ENCODE results near the gene POLR2J3.
"Not testable (repeated sequence)": the region's sequence is repeated elsewhere in the genome, so short reads cannot be mapped to it uniquely, and the experiment has no call there.

DNA sequence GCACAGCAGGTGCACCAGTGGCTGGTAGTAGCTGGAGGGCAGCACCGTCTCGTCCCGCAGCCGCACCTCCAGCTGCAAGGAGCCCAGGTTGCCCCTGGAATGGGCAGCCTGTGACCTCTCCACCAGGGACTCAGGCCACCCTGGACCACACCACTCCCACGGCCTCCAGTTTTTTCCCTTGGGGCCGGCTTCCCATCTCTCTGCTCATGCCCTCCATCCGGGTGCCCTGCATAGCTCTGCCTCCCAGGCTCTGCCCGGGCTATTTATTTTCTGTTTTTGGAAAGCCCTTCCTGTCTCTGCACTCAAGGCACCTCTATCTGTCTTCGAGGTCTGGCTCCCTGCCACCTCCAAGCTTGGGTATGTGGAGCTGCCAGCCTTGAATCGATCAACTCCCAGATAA is 23.7 kb upstream of the POLR2J3 start:
- TF ChIP-seq NRF1 (conservative IDR thresholded peaks at IDR 0.05; ENCODE audit: low read depth, low read length); ZSCAN29 (IDR thresholded peaks at IDR 0.05); EZH2 (IDR thresholded peaks at IDR 0.05; ENCODE audit: borderline replicate concordance, control insufficient read depth, low read depth, low read length); POLR2A (IDR thresholded peaks at IDR 0.05; ENCODE audit: low read depth, low read length): not testable (repeated sequence)
- TF ChIP-seq, protein P1, sequence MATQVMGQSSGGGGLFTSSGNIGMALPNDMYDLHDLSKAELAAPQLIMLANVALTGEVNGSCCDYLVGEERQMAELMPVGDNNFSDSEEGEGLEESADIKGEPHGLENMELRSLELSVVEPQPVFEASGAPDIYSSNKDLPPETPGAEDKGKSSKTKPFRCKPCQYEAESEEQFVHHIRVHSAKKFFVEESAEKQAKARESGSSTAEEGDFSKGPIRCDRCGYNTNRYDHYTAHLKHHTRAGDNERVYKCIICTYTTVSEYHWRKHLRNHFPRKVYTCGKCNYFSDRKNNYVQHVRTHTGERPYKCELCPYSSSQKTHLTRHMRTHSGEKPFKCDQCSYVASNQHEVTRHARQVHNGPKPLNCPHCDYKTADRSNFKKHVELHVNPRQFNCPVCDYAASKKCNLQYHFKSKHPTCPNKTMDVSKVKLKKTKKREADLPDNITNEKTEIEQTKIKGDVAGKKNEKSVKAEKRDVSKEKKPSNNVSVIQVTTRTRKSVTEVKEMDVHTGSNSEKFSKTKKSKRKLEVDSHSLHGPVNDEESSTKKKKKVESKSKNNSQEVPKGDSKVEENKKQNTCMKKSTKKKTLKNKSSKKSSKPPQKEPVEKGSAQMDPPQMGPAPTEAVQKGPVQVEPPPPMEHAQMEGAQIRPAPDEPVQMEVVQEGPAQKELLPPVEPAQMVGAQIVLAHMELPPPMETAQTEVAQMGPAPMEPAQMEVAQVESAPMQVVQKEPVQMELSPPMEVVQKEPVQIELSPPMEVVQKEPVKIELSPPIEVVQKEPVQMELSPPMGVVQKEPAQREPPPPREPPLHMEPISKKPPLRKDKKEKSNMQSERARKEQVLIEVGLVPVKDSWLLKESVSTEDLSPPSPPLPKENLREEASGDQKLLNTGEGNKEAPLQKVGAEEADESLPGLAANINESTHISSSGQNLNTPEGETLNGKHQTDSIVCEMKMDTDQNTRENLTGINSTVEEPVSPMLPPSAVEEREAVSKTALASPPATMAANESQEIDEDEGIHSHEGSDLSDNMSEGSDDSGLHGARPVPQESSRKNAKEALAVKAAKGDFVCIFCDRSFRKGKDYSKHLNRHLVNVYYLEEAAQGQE (IDR thresholded peaks at IDR 0.05; ENCODE audit: low read depth, low read length) = not testable (repeated sequence)
- TF ChIP-seq, protein P2, sequence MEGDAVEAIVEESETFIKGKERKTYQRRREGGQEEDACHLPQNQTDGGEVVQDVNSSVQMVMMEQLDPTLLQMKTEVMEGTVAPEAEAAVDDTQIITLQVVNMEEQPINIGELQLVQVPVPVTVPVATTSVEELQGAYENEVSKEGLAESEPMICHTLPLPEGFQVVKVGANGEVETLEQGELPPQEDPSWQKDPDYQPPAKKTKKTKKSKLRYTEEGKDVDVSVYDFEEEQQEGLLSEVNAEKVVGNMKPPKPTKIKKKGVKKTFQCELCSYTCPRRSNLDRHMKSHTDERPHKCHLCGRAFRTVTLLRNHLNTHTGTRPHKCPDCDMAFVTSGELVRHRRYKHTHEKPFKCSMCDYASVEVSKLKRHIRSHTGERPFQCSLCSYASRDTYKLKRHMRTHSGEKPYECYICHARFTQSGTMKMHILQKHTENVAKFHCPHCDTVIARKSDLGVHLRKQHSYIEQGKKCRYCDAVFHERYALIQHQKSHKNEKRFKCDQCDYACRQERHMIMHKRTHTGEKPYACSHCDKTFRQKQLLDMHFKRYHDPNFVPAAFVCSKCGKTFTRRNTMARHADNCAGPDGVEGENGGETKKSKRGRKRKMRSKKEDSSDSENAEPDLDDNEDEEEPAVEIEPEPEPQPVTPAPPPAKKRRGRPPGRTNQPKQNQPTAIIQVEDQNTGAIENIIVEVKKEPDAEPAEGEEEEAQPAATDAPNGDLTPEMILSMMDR (IDR thresholded peaks at IDR 0.05 in 2 of 3, conservative IDR thresholded peaks at IDR 0.05 in 1 of 3; ENCODE audit: control insufficient read depth in 2 of 3, extremely low read depth in 1 of 3, insufficient read depth in 1 of 3, low read depth in 3 of 3, low read length in 3 of 3) = not testable (repeated sequence)

Measured in GM12878 (cell line).